ENCODE results near the gene PVALEF.
A peak's percentile ranks its signal among the peaks of the same experiment; 100 is the strongest.

PVALEF gene

GRCh38 chr17:81187120-81187519, 21.8 kb downstream of the PVALEF start:
- DNase-seq: no peak
- no peak overlapping the region for H3K4me3 ChIP-seq (ENCODE audit: low read length)
- no peak overlapping the region for H2BK15ac ChIP-seq (replicated peaks; ENCODE audit: low read depth)
- H3K36me3 ChIP-seq (ENCODE audit: control insufficient read depth, insufficient read depth, low read length): no peaks in the 10 kb centered on the region
- no peak overlapping the region for H3K23ac ChIP-seq (ENCODE audit: low read length)
- H3K4me1 ChIP-seq (ENCODE audit: control insufficient read depth, low read depth, low read length): no peaks in the 10 kb centered on the region
- no peak overlapping the region for H3K4ac ChIP-seq (ENCODE audit: low read depth, low read length)
- H2AK5ac ChIP-seq (ENCODE audit: low read length): no peak overlapping the region
- no peaks in the 10 kb centered on the region for H3K79me2 ChIP-seq (ENCODE audit: control insufficient read depth, insufficient read depth, low read length)
- H2BK5ac ChIP-seq (ENCODE audit: low read length): no peak overlapping the region
- no peak overlapping the region for H3K4me2 ChIP-seq (ENCODE audit: low read length)
- no peak overlapping the region for H3K56ac ChIP-seq (ENCODE audit: low read length)
- no peak overlapping the region for H4K5ac ChIP-seq (ENCODE audit: low read length)
- H3K79me1 ChIP-seq (ENCODE audit: low read length): no peaks in the 10 kb centered on the region
- no CpG with 5 or more reads among the region's 11 CpGs for WGBS (ENCODE audit: extremely low coverage, insufficient coverage, low lambda C conversion rate)
- no peaks in the 10 kb centered on the region for H3K27me3 ChIP-seq (ENCODE audit: insufficient read depth, low read length, poor library complexity)
- H3K27ac ChIP-seq (ENCODE audit: low read depth, low read length): no peak overlapping the region
- no peak overlapping the region for H2BK120ac ChIP-seq (ENCODE audit: low read depth, low read length)
- no peak overlapping the region for H3K18ac ChIP-seq (ENCODE audit: low read length)
- no peak overlapping the region for H4K8ac ChIP-seq (ENCODE audit: low read depth, low read length)
- H3K9ac ChIP-seq (ENCODE audit: low read length): no peak overlapping the region

DNA sequence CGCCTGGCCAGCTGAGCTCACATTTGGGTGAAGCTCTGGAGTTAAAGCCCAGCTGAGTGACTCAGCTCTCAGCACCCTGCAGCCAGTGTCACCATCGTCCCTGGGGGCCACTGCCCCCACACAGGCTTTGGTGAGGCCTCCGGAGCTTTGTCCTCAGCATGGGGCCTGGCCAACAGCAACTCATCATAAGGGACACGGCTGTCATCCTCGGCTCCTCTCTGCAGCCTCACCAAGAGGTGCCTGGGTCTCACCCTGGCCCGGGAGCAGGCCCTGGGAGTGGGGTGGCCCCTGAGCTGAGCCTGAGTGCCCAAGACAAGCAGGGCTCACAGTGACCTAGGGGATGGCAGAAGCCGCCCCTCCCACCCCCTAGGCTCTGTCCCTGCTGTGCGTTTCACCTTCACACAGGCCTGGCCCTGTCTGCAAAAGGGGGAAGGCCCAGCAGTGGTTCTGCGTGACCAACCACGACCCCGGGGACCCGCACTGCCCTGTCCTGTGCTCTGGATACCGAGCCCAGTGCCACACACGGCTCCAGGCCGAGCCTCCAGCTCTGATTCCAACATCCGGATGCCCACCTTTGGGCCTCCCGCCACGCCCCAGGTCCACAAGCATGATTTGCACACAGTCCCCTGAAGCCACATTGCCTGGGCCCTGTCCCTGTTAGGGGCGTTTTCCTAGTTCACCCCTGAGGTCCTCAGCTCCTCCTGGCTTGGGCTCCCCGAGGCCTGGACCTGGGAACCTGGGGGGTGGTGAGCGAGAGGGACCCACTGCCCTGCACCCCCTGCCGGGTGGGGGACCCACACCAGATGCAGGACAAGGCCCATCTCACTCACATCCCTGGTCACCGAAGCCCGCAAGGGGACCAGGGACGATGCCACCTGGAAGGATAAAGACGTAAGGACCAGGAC, 22.5 kb downstream of the PVALEF start:
- Histone ChIP-seq H3K79me2 (ENCODE audit: control insufficient read depth, insufficient read depth, low read length) (no peaks in the 10 kb centered on the region), H3K4me2 (ENCODE audit: low read length) (no peak overlapping the region), H4K5ac (ENCODE audit: low read length) (no peak overlapping the region), H3K4me3 (ENCODE audit: low read length) (no peak overlapping the region), H3K23ac (ENCODE audit: low read length) (no peak overlapping the region), H3K27me3 (ENCODE audit: insufficient read depth, low read length, poor library complexity) (no peaks in the 10 kb centered on the region), H3K27ac (ENCODE audit: low read depth, low read length) (no peak overlapping the region), H4K8ac (ENCODE audit: low read depth, low read length) (no peak overlapping the region), H3K9ac (ENCODE audit: low read length) (no peak overlapping the region), H3K36me3 (ENCODE audit: control insufficient read depth, insufficient read depth, low read length) (no peaks in the 10 kb centered on the region), H3K79me1 (ENCODE audit: low read length) (no peaks in the 10 kb centered on the region), H3K56ac (ENCODE audit: low read length) (no peak overlapping the region), H2BK5ac (ENCODE audit: low read length) (no peak overlapping the region), H2BK15ac (replicated peaks; ENCODE audit: low read depth) (no peak overlapping the region), H3K18ac (ENCODE audit: low read length) (no peak overlapping the region), H3K4me1 (ENCODE audit: control insufficient read depth, low read depth, low read length) (no peaks in the 10 kb centered on the region), H2AK5ac (ENCODE audit: low read length) (no peak overlapping the region), H2BK120ac (ENCODE audit: low read depth, low read length) (no peak overlapping the region), H3K4ac (ENCODE audit: low read depth, low read length) (no peak overlapping the region)
- DNase-seq: no peak
- no CpG with 5 or more reads among the region's 26 CpGs for WGBS (ENCODE audit: extremely low coverage, insufficient coverage, low lambda C conversion rate)

DNA sequence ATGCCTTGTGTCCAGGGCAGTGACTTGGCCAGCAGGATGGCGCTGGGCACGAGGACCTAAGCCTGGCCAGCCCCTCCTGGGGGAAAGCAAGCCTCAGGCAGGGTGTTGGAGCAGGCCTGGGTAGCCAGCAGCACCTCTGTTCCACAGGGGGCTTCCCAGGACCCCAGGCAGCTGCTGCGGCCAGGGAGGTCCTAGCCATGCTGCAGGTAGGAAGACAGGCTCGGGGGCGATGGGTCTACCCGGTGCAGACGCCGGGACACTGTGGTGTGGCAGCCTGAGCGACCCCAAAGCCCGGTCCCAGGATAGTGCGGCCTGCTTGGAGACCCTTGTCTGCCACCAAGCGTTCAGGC, 23.2 kb downstream of the PVALEF start:
- Histone ChIP-seq H3K18ac (ENCODE audit: low read length) (no peak overlapping the region), H4K5ac (ENCODE audit: low read length) (no peak overlapping the region), H3K56ac (ENCODE audit: low read length) (no peak overlapping the region), H2BK120ac (ENCODE audit: low read depth, low read length) (no peak overlapping the region), H2BK15ac (replicated peaks; ENCODE audit: low read depth) (no peak overlapping the region), H2AK5ac (ENCODE audit: low read length) (no peak overlapping the region), H4K8ac (ENCODE audit: low read depth, low read length) (no peak overlapping the region), H3K27me3 (ENCODE audit: insufficient read depth, low read length, poor library complexity) (no peaks in the 10 kb centered on the region), H3K79me1 (ENCODE audit: low read length) (no peaks in the 10 kb centered on the region), H3K79me2 (ENCODE audit: control insufficient read depth, insufficient read depth, low read length) (no peaks in the 10 kb centered on the region), H3K4me3 (ENCODE audit: low read length) (no peak overlapping the region), H3K4me1 (ENCODE audit: control insufficient read depth, low read depth, low read length) (no peaks in the 10 kb centered on the region), H3K27ac (ENCODE audit: low read depth, low read length) (no peak overlapping the region), H3K23ac (ENCODE audit: low read length) (no peak overlapping the region), H3K4ac (ENCODE audit: low read depth, low read length) (no peak overlapping the region), H3K9ac (ENCODE audit: low read length) (no peak overlapping the region), H3K4me2 (ENCODE audit: low read length) (no peak overlapping the region), H3K36me3 (ENCODE audit: control insufficient read depth, insufficient read depth, low read length) (no peaks in the 10 kb centered on the region), H2BK5ac (ENCODE audit: low read length) (no peak overlapping the region)
- WGBS (ENCODE audit: extremely low coverage, insufficient coverage, low lambda C conversion rate): no CpG with 5 or more reads among the region's 12 CpGs
- DNase-seq: no peak

- Histone ChIP-seq H3K79me1 (ENCODE audit: low read length) (no peaks in the 10 kb centered on the region), H2BK5ac (ENCODE audit: low read length) (no peak overlapping the region), H3K27ac (ENCODE audit: low read depth, low read length) (no peak overlapping the region), H3K4ac (ENCODE audit: low read depth, low read length) (no peak overlapping the region), H2AK5ac (ENCODE audit: low read length) (no peak overlapping the region), H3K79me2 (ENCODE audit: control insufficient read depth, insufficient read depth, low read length) (no peaks in the 10 kb centered on the region), H3K4me1 (ENCODE audit: control insufficient read depth, low read depth, low read length) (no peaks in the 10 kb centered on the region), H4K8ac (ENCODE audit: low read depth, low read length) (no peak overlapping the region), H2BK120ac (ENCODE audit: low read depth, low read length) (no peak overlapping the region), H3K4me2 (ENCODE audit: low read length) (no peak overlapping the region), H3K4me3 (ENCODE audit: low read length) (no peak overlapping the region), H4K5ac (ENCODE audit: low read length) (no peak overlapping the region), H3K18ac (ENCODE audit: low read length) (no peak overlapping the region), H3K9ac (ENCODE audit: low read length) (no peak overlapping the region), H3K56ac (ENCODE audit: low read length) (no peak overlapping the region), H3K36me3 (ENCODE audit: control insufficient read depth, insufficient read depth, low read length) (no peaks in the 10 kb centered on the region), H2BK15ac (replicated peaks; ENCODE audit: low read depth) (no peak overlapping the region), H3K23ac (ENCODE audit: low read length) (no peak overlapping the region), H3K27me3 (ENCODE audit: insufficient read depth, low read length, poor library complexity) (no peaks in the 10 kb centered on the region)
- WGBS (ENCODE audit: extremely low coverage, insufficient coverage, low lambda C conversion rate): no CpG with 5 or more reads among the region's 7 CpGs
- DNase-seq: no peak
Observed at GRCh38 chr17:81189016-81189415, 23.7 kb downstream of the PVALEF start.

DNA sequence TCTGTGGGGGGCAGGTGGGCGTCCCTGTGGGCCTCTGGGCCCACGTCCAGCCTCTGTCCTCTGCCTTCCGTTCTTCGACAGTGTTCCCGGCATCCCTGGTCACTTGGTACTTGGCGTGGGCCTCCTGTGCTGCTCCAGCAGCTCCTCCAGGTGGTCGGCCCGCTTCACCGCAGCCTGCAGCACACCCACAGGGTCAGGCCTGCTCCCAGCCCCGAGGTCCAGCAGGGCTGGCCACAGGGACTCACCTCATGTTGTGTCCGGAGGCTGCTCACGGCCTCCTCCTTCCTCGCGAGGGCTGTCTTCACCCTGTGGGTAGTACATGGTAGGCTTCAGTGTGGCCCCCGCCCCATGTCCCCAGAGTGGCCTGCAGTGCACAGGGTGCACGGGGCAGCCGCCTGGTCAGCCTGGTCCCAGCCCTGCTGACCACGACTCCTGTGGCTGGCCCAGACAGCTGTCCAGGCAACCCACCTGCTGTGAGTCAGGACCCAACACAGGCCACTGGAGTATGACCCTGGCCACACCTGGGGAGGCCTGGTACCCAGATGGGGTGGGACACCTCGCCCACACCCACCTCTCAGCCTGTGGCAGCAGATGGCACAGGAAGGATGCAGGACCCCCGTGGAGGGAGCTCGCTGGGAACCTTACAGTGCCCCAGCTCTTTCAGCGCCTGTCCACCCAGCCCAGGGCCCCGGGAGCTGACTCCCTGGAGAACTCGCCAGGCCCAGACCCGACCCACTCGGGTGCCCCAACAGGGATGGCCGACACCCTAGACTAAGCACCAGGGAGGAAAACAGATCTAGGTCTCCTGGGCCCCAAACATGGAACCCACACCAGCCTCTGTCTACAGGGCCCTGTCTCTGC, 24.6 kb downstream of the PVALEF start:
- Histone ChIP-seq H3K27me3 (ENCODE audit: insufficient read depth, low read length, poor library complexity) (no peaks in the 10 kb centered on the region), H3K27ac (ENCODE audit: low read depth, low read length) (no peak overlapping the region), H3K9ac (ENCODE audit: low read length) (no peak overlapping the region), H3K36me3 (ENCODE audit: control insufficient read depth, insufficient read depth, low read length) (no peaks in the 10 kb centered on the region), H2BK15ac (replicated peaks; ENCODE audit: low read depth) (no peak overlapping the region), H4K8ac (ENCODE audit: low read depth, low read length) (no peak overlapping the region), H2BK120ac (ENCODE audit: low read depth, low read length) (no peak overlapping the region), H3K79me2 (ENCODE audit: control insufficient read depth, insufficient read depth, low read length) (no peaks in the 10 kb centered on the region), H3K4me1 (ENCODE audit: control insufficient read depth, low read depth, low read length) (no peaks in the 10 kb centered on the region), H3K79me1 (ENCODE audit: low read length) (no peaks in the 10 kb centered on the region), H3K23ac (ENCODE audit: low read length) (no peak overlapping the region), H2BK5ac (ENCODE audit: low read length) (no peak overlapping the region), H4K5ac (ENCODE audit: low read length) (no peak overlapping the region), H3K4me3 (ENCODE audit: low read length) (no peak overlapping the region), H2AK5ac (ENCODE audit: low read length) (no peak overlapping the region), H3K4me2 (ENCODE audit: low read length) (no peak overlapping the region), H3K4ac (ENCODE audit: low read depth, low read length) (no peak overlapping the region), H3K18ac (ENCODE audit: low read length) (no peak overlapping the region), H3K56ac (ENCODE audit: low read length) (no peak overlapping the region)
- WGBS (ENCODE audit: extremely low coverage, insufficient coverage, low lambda C conversion rate): no CpG with 5 or more reads among the region's 27 CpGs
- DNase-seq: peak; percentile 21
